HCT116 (cell line): ENCODE measurements around the gene EID2B. TPM values are rescaled to one million over a fixed set of nuclear protein-coding genes. Genes with fewer than 3 reads are reported as not detected.

ENCODE experiments used
- ATAC-seq: fragments of 200-7000 bp; cut with Tn5 transposase; 2 replicates; pipeline ENCODE4 v1.9.1; 2020; ENCODE audit warnings: mild to moderate bottlenecking, moderate library complexity
- BruUV-seq: library from RNA; stranded (reverse); fragments of 400-500 nt; replicated peaks from 2 replicates; lab custom pipeline; 2021; lab: Mats Ljungman, UMichigan
- CTCF ChIA-PET: fragments of 300-600 bp; sonication (Branson Sonifier 250); formaldehyde crosslinking; loops from one replicate; lab custom pipeline; 2021; ENCODE audit warnings: antibody characterized with exemption; lab: Charles Lee
- POLR2A ChIA-PET: fragments of 300-600, 350-600 bp; sonication (Branson Sonifier 250); formaldehyde crosslinking; loops from one replicate; lab custom pipeline; 2021; ENCODE audit warnings: antibody characterized with exemption; lab: Charles Lee
- RAD21 ChIA-PET, 2 experiments: fragments of 300-600 bp; sonication (Branson Sonifier 250); formaldehyde crosslinking; loops; one replicate each; lab custom pipeline; 2023; ENCODE audit warnings: low total read pairs in 2 of 2; ENCODE audit not compliant: uncharacterized antibody in 2 of 2, unreplicated experiment in 2 of 2, low non-redundant PET in 1 of 2; lab: Charles Lee
- DNase-seq: peaks from one replicate; pipeline ENCODE4 v3.0.0-alpha.2; 2010; ENCODE audit warnings: low read depth, low spot score
- H2AFZ ChIP-seq: fragments of 200-600 bp; shearing (Covaris generic), sonication (generic); 2 replicates; pipeline ENCODE4 v1.6.1; 2017; ENCODE audit warnings: low read depth, mixed run types, mixed read lengths, antibody characterized with exemption, low read length; ENCODE audit not compliant: poor library complexity, severe bottlenecking
- H3K27ac ChIP-seq: 2 replicates; pipeline ENCODE4 v1.5.1; 2012; ENCODE audit warnings: low read depth, low read length
- H3K27me3 ChIP-seq: fragments of 200-600 bp; sonication (generic); 2 replicates; pipeline ENCODE4 v1.6.1; 2016; ENCODE audit warnings: mixed run types, low read length, mixed read lengths; ENCODE audit not compliant: insufficient read depth
- H3K36me3 ChIP-seq, 2 experiments: fragments of 200-500 bp in 1 of 2; fragments of 200-600 bp in 1 of 2; sonication (Bioruptor generic) in 1 of 2; sonication (generic) in 1 of 2; 2 replicates each; pipeline versions ENCODE4 v1.5.1 to v1.6.1; 2014 to 2016; ENCODE audit warnings: low read length in 2 of 2, inconsistent platforms in 1 of 2, mixed read lengths in 1 of 2, mixed run types in 1 of 2; ENCODE audit not compliant: insufficient read depth in 2 of 2, control insufficient read depth in 1 of 2
- H3K4me1 ChIP-seq, 2 experiments: fragments of 200-600 bp in 1 of 2; sonication (generic) in 1 of 2; 2 replicates each; pipeline versions ENCODE4 v1.5.1 to v1.6.1; 2012 to 2017; ENCODE audit warnings: low read length in 2 of 2, inconsistent platforms in 1 of 2, mild to moderate bottlenecking in 1 of 2, mixed read lengths in 1 of 2, mixed run types in 1 of 2, moderate library complexity in 1 of 2; ENCODE audit not compliant: insufficient read depth in 2 of 2, control insufficient read depth in 1 of 2
- H3K4me2 ChIP-seq: fragments of 200-600 bp; sonication (generic); 2 replicates; pipeline ENCODE4 v1.6.1; 2017; ENCODE audit warnings: mixed run types, low read length, mixed read lengths
- H3K4me3 ChIP-seq, 2 experiments: fragments of 200-600 bp in 1 of 2; sonication (generic) in 1 of 2; replicated peaks in 1 of 2; 2 replicates each; pipeline ENCODE4 v1.5.1; 2011 to 2016; ENCODE audit warnings: low read length in 2 of 2, control low read depth in 1 of 2, low read depth in 1 of 2, mild to moderate bottlenecking in 1 of 2, mixed read lengths in 1 of 2, mixed run types in 1 of 2
- H3K79me2 ChIP-seq: fragments of 200-600 bp; sonication (generic); 2 replicates; pipeline ENCODE4 v1.6.1; 2017; ENCODE audit warnings: mild to moderate bottlenecking, mixed run types, low read length, moderate library complexity, mixed read lengths; ENCODE audit not compliant: insufficient read depth
- H3K9ac ChIP-seq: fragments of 200-600 bp; sonication (generic); 2 replicates; pipeline ENCODE4 v1.6.1; 2016; ENCODE audit warnings: low read length, mixed read lengths
- H3K9me2 ChIP-seq: fragments of 200-600 bp; sonication (generic), shearing (Covaris generic); 2 replicates; pipeline ENCODE4 v1.6.1; 2017; ENCODE audit warnings: mixed run types, mild to moderate bottlenecking, moderate library complexity; ENCODE audit not compliant: insufficient read depth
- H3K9me3 ChIP-seq, 2 experiments: fragments of 200-500 bp in 1 of 2; fragments of 200-600 bp in 1 of 2; sonication (Bioruptor generic) in 1 of 2; sonication (generic) in 1 of 2; 2 replicates each; pipeline ENCODE4 v1.6.1; 2014 to 2017; ENCODE audit warnings: low read length in 2 of 2, mixed read lengths in 2 of 2, inconsistent platforms in 1 of 2, low read depth in 1 of 2, mild to moderate bottlenecking in 1 of 2, mixed run types in 1 of 2, moderate library complexity in 1 of 2; ENCODE audit not compliant: control insufficient read depth in 1 of 2, insufficient read depth in 1 of 2
- H4K20me1 ChIP-seq: fragments of 200-600 bp; sonication (generic), shearing (Covaris generic); 2 replicates; pipeline ENCODE4 v1.6.1; 2017; ENCODE audit warnings: mixed run types, mild to moderate bottlenecking, moderate library complexity; ENCODE audit not compliant: insufficient read depth
- CBX3 ChIP-seq: IDR thresholded peaks from 2 replicates; pipeline ENCODE4 v1.6.1; 2012; ENCODE audit warnings: low read depth
- CEBPB ChIP-seq: IDR thresholded peaks from 2 replicates; pipeline ENCODE4 v1.6.1; 2012; ENCODE audit warnings: low read depth
- JUND ChIP-seq: IDR thresholded peaks from 2 replicates; pipeline ENCODE4 v1.6.1; 2012
- SIN3A ChIP-seq: IDR thresholded peaks from 2 replicates; pipeline ENCODE4 v1.6.1; 2012; ENCODE audit warnings: low read depth
- YY1 ChIP-seq: IDR thresholded peaks from 2 replicates; pipeline ENCODE4 v1.6.1; 2011; ENCODE audit warnings: low read length, low read depth, moderate library complexity, mild to moderate bottlenecking; ENCODE audit not compliant: insufficient replicate concordance; ENCODE audit errors: extremely low read depth
- ZFX ChIP-seq: fragments of 450-650 bp; IDR thresholded peaks from 2 replicates; pipeline ENCODE4 v1.6.1; 2017
- ZNF274 ChIP-seq: fragments of 200-500 bp; sonication (Bioruptor generic); IDR thresholded peaks from 2 replicates; pipeline ENCODE4 v1.6.1; 2014; ENCODE audit warnings: mild to moderate bottlenecking, low read depth, low read length, inconsistent platforms
- intact Hi-C: fragments of 100-400 bp; cut with micrococcal nuclease; formaldehyde crosslinking; loops from 2 replicates; pipeline ENCODE4 v1.10.0; 2022
- total RNA-seq: library from RNA; stranded (reverse); gene quantifications from one replicate; pipeline ENCODE4 v1.2.1, GENCODE V29; 2021; ENCODE audit not compliant: unreplicated experiment
- TF ChIP-seq, protein P1 (sequence below), 3 experiments: fragments of 200-600 bp in 1 of 3; sonication (generic) in 1 of 3; IDR thresholded peaks in 2 of 3; conservative IDR thresholded peaks in 1 of 3; 2 replicates each; pipeline ENCODE4 v1.5.1; 2012 to 2017; ENCODE audit warnings: low read depth in 2 of 3, low read length in 2 of 3, antibody characterized with exemption in 1 of 3, borderline replicate concordance in 1 of 3, control low read depth in 1 of 3, mild to moderate bottlenecking in 1 of 3, mixed read lengths in 1 of 3, mixed run types in 1 of 3, moderate library complexity in 1 of 3; ENCODE audit not compliant: insufficient read depth in 1 of 3

Gene EID2B
- total RNA-seq, 1 experiment from 2014 or later: 1.2 TPM

DNA sequence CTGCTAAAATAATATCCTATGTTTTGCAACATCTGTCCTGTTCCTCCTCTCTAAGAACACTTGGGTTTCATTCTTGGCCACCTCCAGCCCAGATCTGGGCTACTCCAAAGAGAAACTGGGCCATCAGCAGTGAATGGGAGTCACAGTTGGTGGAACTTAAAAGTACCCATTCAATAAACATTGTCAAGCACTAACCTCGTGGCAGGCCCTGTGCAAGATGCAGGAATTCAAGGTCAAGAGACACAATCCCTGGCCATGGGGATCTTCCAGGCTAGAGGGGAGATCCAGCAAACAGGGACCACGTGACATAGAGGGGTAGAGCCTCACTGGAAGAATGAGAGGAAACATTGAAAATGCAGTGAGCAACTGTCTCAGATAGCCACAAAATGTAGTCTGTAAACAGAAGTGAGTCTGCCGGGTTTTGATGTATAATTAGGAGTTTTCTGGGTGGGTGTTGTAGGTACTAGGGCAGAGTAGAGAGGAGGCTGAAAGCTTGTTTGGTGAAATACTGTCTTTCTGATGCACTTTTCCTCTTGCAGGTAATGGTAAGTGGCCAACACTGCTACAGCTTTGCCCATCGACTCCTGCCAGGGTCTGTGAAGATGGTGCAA, 22.2 kb upstream of the EID2B start:
- Histone ChIP-seq H3K79me2 (no peaks in the 10 kb centered on the region), H3K9me2 (no peaks in the 10 kb centered on the region), H4K20me1 (no peaks in the 10 kb centered on the region), H3K4me1 (peaks cover 0 to 3% of the 10 kb centered on the region in 2 experiments; a peak in 1 of 4 replicates), H3K27ac (no peak overlapping the region), H2AFZ (no peak overlapping the region), H3K4me3 (no peak overlapping the region), H3K36me3 (no peaks in the 10 kb centered on the region), H3K27me3 (peaks cover 31% of the 10 kb centered on the region), H3K9ac (no peak overlapping the region), H3K9me3 (no peaks in the 10 kb centered on the region), H3K4me2 (no peak overlapping the region)
- ChIA-PET RAD21 (no interaction called here), CTCF (interaction anchor here (2.4 kb wide), 1 partner anchor 117 kb away, joined by 9 read pairs; no protein-coding TSS in a partner anchor), POLR2A (no interaction called here)
- no peak for ATAC-seq
- no peak for DNase-seq
- intact Hi-C loops: loop anchor here (5.0 kb wide), 1 partner anchor 287 kb away; no protein-coding TSS in a partner anchor
- no TSS peak for BruUV-seq
- no peak for TF ChIP-seq CEBPB
- no peak for TF ChIP-seq SIN3A
- TF ChIP-seq ZNF274: no peak
- no peak for TF ChIP-seq JUND
- TF ChIP-seq CBX3: no peak
- TF ChIP-seq ZFX: no peak

DNA sequence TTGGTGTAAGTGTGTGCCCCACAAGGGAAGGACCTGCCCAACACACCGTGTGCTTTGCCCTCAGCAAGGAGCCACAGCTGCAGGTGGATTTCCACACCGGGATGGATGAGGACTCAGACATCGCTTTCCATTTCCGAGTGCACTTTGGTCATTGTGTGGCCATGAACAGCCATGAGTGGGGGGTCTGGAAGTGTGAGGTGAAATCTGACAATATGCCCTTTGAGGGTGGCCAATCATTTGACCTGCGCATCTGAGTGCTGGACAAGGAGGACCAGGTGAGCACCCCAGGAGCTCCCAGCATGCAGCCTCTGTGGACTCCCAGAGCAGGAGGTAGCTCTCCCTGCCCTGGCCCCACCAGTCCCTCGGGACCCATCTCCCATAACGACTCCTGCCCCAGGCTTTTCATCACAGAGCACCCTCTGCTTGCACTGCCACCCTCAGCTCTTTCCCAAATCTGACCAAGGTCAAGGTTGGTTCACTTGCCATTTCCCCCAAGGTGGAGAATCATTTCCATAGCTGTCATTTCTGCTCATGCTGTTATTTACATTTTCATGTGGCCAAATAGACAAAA, 20.5 kb upstream of the EID2B start:
- Histone ChIP-seq H4K20me1 (no peaks in the 10 kb centered on the region), H3K9me3 (no peaks in the 10 kb centered on the region), H3K4me3 (no peak overlapping the region), H3K27me3 (peaks cover 31% of the 10 kb centered on the region), H3K4me2 (no peak overlapping the region), H3K27ac (no peak overlapping the region), H3K36me3 (no peaks in the 10 kb centered on the region)
- BruUV-seq: no TSS peak
- TF ChIP-seq ZFX (no peak), JUND (no peak), YY1 (no peak)
- TF ChIP-seq, protein P1, sequence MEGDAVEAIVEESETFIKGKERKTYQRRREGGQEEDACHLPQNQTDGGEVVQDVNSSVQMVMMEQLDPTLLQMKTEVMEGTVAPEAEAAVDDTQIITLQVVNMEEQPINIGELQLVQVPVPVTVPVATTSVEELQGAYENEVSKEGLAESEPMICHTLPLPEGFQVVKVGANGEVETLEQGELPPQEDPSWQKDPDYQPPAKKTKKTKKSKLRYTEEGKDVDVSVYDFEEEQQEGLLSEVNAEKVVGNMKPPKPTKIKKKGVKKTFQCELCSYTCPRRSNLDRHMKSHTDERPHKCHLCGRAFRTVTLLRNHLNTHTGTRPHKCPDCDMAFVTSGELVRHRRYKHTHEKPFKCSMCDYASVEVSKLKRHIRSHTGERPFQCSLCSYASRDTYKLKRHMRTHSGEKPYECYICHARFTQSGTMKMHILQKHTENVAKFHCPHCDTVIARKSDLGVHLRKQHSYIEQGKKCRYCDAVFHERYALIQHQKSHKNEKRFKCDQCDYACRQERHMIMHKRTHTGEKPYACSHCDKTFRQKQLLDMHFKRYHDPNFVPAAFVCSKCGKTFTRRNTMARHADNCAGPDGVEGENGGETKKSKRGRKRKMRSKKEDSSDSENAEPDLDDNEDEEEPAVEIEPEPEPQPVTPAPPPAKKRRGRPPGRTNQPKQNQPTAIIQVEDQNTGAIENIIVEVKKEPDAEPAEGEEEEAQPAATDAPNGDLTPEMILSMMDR (IDR thresholded peaks at IDR 0.05 in 2 of 3, conservative IDR thresholded peaks at IDR 0.05 in 1 of 3; ENCODE audit: borderline replicate concordance in 1 of 3, insufficient read depth in 1 of 3, low read depth in 2 of 3, low read length in 2 of 3): no peak
- TF ChIP-seq, all 23 proteins: peak for 0
- ChIA-PET POLR2A (no interaction called here), CTCF (interaction anchor here (2.4 kb wide), 1 partner anchor 119 kb away, joined by 9 read pairs; no protein-coding TSS in a partner anchor), RAD21 (no interaction called here)
- H3K79me2 ChIP-seq: no peaks in the 10 kb centered on the region
- ATAC-seq (no peak), DNase-seq (no peak)
- no peak overlapping the region for H2AFZ ChIP-seq
- H3K4me1 ChIP-seq: peaks cover 0 to 3% of the 10 kb centered on the region in 2 experiments; a peak in 1 of 4 replicates
- no peak overlapping the region for H3K9ac ChIP-seq
- intact Hi-C loops: loop anchor here (5.0 kb wide), 1 partner anchor 289 kb away; no protein-coding TSS in a partner anchor
- H3K9me2 ChIP-seq: no peaks in the 10 kb centered on the region
